K562 (cell line): ENCODE results near the gene ELOB. TPM values are rescaled to one million over a fixed set of nuclear protein-coding genes. Genes with fewer than 3 reads are reported as not detected.

Experiments
- ATAC-seq: fragments of 200-7000 bp; cut with Tn5 transposase; 3 replicates; pipeline ENCODE4 v1.9.1; 2020; ENCODE audit warnings: moderate library complexity
- BruUV-seq: library from RNA; stranded (reverse); fragments of 400-500 nt; replicated peaks from 2 replicates; lab custom pipeline; 2021; lab: Mats Ljungman, UMichigan
- CTCF ChIA-PET: fragments of 300-600 bp; formaldehyde crosslinking; extraction: SDS; loops from one replicate; lab custom pipeline; 2021; ENCODE audit warnings: low intra/inter-chr PET ratio; lab: Yijun Ruan, JAX
- POLR2A ChIA-PET: fragments of 300-600, 350-650 bp; sonication (Branson Sonifier 250); formaldehyde crosslinking; extraction: SDS; loops from one replicate; lab custom pipeline; 2021; ENCODE audit warnings: antibody characterized with exemption, inconsistent platforms; lab: Yijun Ruan, JAX
- DNase-seq, 4 experiments: peaks; one replicate each; pipeline versions ENCODE4 v3.0.0 to v3.0.0-alpha.2; 2011 to 2018; ENCODE audit warnings: low spot score in 3 of 4, mixed read lengths in 3 of 4; ENCODE audit errors: extremely low read depth in 1 of 4
- FAIRE-seq: peaks from 2 replicates; lab custom pipeline; 2011; peaks lifted over from hg19 to GRCh38; lab: Jason Lieb, UNC
- H2AFZ ChIP-seq: 2 replicates; pipeline ENCODE4 v1.6.0; 2011; ENCODE audit warnings: low read depth, low read length, control low read depth, inconsistent platforms
- H3K27ac ChIP-seq: fragments of 200-600 bp; 3 replicates; pipeline ENCODE4 v1.8.0; 2011; ENCODE audit warnings: low read depth, mild to moderate bottlenecking, control low read depth, inconsistent platforms, low read length, moderate library complexity, mixed read lengths; ENCODE audit errors: extremely low read depth
- H3K27me3 ChIP-seq, 2 experiments: fragments of 300-600 bp in 1 of 2; 2 replicates in 1 of 2; 3 replicates in 1 of 2; pipeline versions ENCODE4 v1.6.0 to v1.8.0; 2011; ENCODE audit warnings: inconsistent platforms in 2 of 2, low read length in 2 of 2, mild to moderate bottlenecking in 1 of 2, mixed read lengths in 1 of 2, moderate library complexity in 1 of 2; ENCODE audit not compliant: control insufficient read depth in 2 of 2, insufficient read depth in 2 of 2
- H3K36me3 ChIP-seq: fragments of 300-600 bp; 3 replicates; pipeline ENCODE4 v1.8.0; 2011; ENCODE audit warnings: mild to moderate bottlenecking, low read length, inconsistent platforms; ENCODE audit not compliant: control insufficient read depth, insufficient read depth
- H3K4me1 ChIP-seq, 2 experiments: fragments of 200-600 bp in 1 of 2; replicated peaks in 1 of 2; 2 replicates in 1 of 2; 3 replicates in 1 of 2; pipeline versions ENCODE4 v1.5.1 to v1.8.0; 2011; ENCODE audit warnings: inconsistent platforms in 2 of 2, low read length in 2 of 2, mild to moderate bottlenecking in 1 of 2, mixed read lengths in 1 of 2, moderate library complexity in 1 of 2; ENCODE audit not compliant: control insufficient read depth in 2 of 2, insufficient read depth in 2 of 2
- H3K4me2 ChIP-seq: 2 replicates; pipeline ENCODE4 v1.6.1; 2011; ENCODE audit warnings: low read length, control low read depth, inconsistent platforms, mixed read lengths; ENCODE audit not compliant: insufficient read depth
- H3K4me3 ChIP-seq: fragments of 200-600 bp; sonication (generic), shearing (Covaris generic); 2 replicates; pipeline ENCODE4 v1.5.1; 2016; ENCODE audit warnings: control low read depth, inconsistent platforms
- H3K79me2 ChIP-seq: fragments of 200-600 bp; 3 replicates; pipeline ENCODE4 v1.8.0; 2011; ENCODE audit warnings: low read length, inconsistent platforms; ENCODE audit not compliant: control insufficient read depth, insufficient read depth
- H3K9ac ChIP-seq, 2 experiments: 2 replicates each; pipeline versions ENCODE4 v1.6.0 to v1.6.1; 2011; ENCODE audit warnings: low read depth in 2 of 2, low read length in 2 of 2, control low read depth in 1 of 2, inconsistent platforms in 1 of 2, mild to moderate bottlenecking in 1 of 2, mixed read lengths in 1 of 2; ENCODE audit not compliant: insufficient read depth in 1 of 2
- H3K9me1 ChIP-seq: one replicate; pipeline ENCODE4 v1.6.0; 2011; ENCODE audit warnings: inconsistent platforms, mild to moderate bottlenecking, low read length, moderate library complexity; ENCODE audit not compliant: control insufficient read depth, insufficient read depth
- H3K9me3 ChIP-seq: replicated peaks from 2 replicates; pipeline ENCODE4 v1.5.1; 2011; ENCODE audit warnings: low read depth, low read length, inconsistent platforms; ENCODE audit not compliant: control insufficient read depth, insufficient read depth
- H4K20me1 ChIP-seq: replicated peaks from 2 replicates; pipeline ENCODE4 v1.6.1; 2011; ENCODE audit warnings: low read length, inconsistent platforms, mixed read lengths; ENCODE audit not compliant: control insufficient read depth, insufficient read depth
- FOXP4 ChIP-seq: sonication (generic); formaldehyde crosslinking; IDR thresholded peaks from 2 replicates; pipeline ENCODE4 v1.8.0; 2022; ENCODE audit warnings: mild to moderate bottlenecking, missing genetic modification reagents, borderline replicate concordance
- POLR2G ChIP-seq: fragments of 200-400 bp; formaldehyde crosslinking; IDR thresholded peaks from 2 replicates; pipeline ENCODE4 v1.6.1; 2017; ENCODE audit warnings: low read depth, mild to moderate bottlenecking, antibody characterized with exemption, low read length, moderate library complexity
- THRAP3 ChIP-seq: fragments of 450-650 bp; IDR thresholded peaks from 2 replicates; pipeline ENCODE4 v1.6.1; 2016; ENCODE audit warnings: mild to moderate bottlenecking, inconsistent platforms, borderline replicate concordance
- ZNF668 ChIP-seq: fragments of 250-450 bp; sonication (Bioruptor Pico); IDR thresholded peaks from 2 replicates; pipeline ENCODE4 v1.8.0; 2022; ENCODE audit warnings: mild to moderate bottlenecking, inconsistent platforms
- WGBS: fragments of 100-300 bp; shearing (Covaris generic); methylation state at CpG from one replicate; pipeline ENCODE4 v1.1.6; 2016; ENCODE audit warnings: low coverage, mixed read lengths; ENCODE audit not compliant: insufficient coverage; ENCODE audit errors: missing lambda C conversion rate; 5-methylcytosine and 5-hydroxymethylcytosine counted together
- in situ Hi-C: fragments of 300-500 bp; cut with MboI; formaldehyde crosslinking; loops from 4 replicates; pipeline ENCODE4 v1.15.0; 2018; ENCODE audit warnings: inconsistent platforms, mixed read lengths
- intact Hi-C: fragments of 100-400 bp; cut with micrococcal nuclease; formaldehyde crosslinking; loops from 2 replicates; pipeline ENCODE4 v1.14.2; 2022
- polyA plus RNA-seq, 8 experiments: library from polyadenylated mRNA; depleted of rRNA in 4 of 8; stranded (reverse) in 5 of 8; unstranded in 3 of 8; fragments of >200 nt; fragmentation: Nextera tagmentation in 2 of 8; fragmentation: Illumina TruSeq in 1 of 8; extraction: Ambion mirVana in 2 of 8; extraction: Trizol in 1 of 8; gene quantifications; 2 replicates each; pipeline versions ENCODE4 v1.2.1 to v1.2.3, GENCODE V29; 2011 to 2014; ENCODE audit warnings: inconsistent platforms in 1 of 8, missing spikeins in 1 of 8
- total RNA-seq, 7 experiments: library from RNA; depleted of rRNA in 6 of 7; stranded (reverse); fragments of >200 nt in 6 of 7; fragmentation: Illumina TruSeq in 2 of 7; extraction: Trizol in 2 of 7; gene quantifications; 2 replicates each; pipeline versions ENCODE4 v1.2.1 to v1.2.3, GENCODE V29; 2011 to 2021; ENCODE audit warnings: low replicate concordance in 1 of 7
- TF ChIP-seq, protein P1 (sequence below): fragments of 450-650 bp; IDR thresholded peaks from 2 replicates; pipeline ENCODE4 v1.6.1; 2017; ENCODE audit warnings: mild to moderate bottlenecking, moderate library complexity

Gene ELOB
- total and polyA plus RNA-seq, 9 of the 15 experiments (the other 6 are each of a cell fraction or from before 2014, with no cell fraction given) = 63.2 to 791 (median 237) TPM

- Histone ChIP-seq H3K79me2 (no peaks in the 10 kb centered on the region), H3K4me3 (no peak overlapping the region), H3K9me1 (no peaks in the 10 kb centered on the region), H3K4me2 (peak overlapping the region; percentile 6; the same call in 1 of the 2 replicates), H3K9ac (peak overlapping the region in 1 of 2 experiments; percentile 90; a peak in 2 of 4 replicates), H3K9me3 (no peaks in the 10 kb centered on the region), H3K4me1 (peaks cover 7 to 40% of the 10 kb centered on the region in 2 experiments; a peak in 4 of 5 replicates), H4K20me1 (no peaks in the 10 kb centered on the region), H3K36me3 (no peaks in the 10 kb centered on the region), H3K27ac (no peak overlapping the region), H2AFZ (peak overlapping the region; percentile 80; the same call in 1 of the 2 replicates), H3K27me3 (no peaks in the 10 kb centered on the region)
- DNase-seq (no peak), FAIRE-seq (no peak), ATAC-seq (no peak)
- 56% methylated on average over 5 of the region's 7 CpGs for WGBS
- in situ Hi-C loops = no loop called here
- BruUV-seq = no TSS peak
- POLR2A ChIA-PET = interaction anchor here (0.6 to 4.3 kb wide), 5 partner anchors 12 to 345 kb away, joined by 3 to 51 read pairs (median 4); partner anchors contain the start of gene SRRM2
- TF ChIP-seq, protein P1, sequence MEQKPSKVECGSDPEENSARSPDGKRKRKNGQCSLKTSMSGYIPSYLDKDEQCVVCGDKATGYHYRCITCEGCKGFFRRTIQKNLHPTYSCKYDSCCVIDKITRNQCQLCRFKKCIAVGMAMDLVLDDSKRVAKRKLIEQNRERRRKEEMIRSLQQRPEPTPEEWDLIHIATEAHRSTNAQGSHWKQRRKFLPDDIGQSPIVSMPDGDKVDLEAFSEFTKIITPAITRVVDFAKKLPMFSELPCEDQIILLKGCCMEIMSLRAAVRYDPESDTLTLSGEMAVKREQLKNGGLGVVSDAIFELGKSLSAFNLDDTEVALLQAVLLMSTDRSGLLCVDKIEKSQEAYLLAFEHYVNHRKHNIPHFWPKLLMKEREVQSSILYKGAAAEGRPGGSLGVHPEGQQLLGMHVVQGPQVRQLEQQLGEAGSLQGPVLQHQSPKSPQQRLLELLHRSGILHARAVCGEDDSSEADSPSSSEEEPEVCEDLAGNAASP = no peak
- TF ChIP-seq THRAP3 (no peak), FOXP4 (CRISPR knock-in tag) (no peak), POLR2G (peak; percentile 15; the same call in 1 of the 2 replicates), ZNF668 (CRISPR knock-in tag) (no peak)
- CTCF ChIA-PET = no interaction called here
- intact Hi-C loops = no loop called here
These were observed 39.1 kb downstream of the ELOB start for GRCh38 chr16:2737895-2738418.
